GM18868 (cell line): ENCODE measurements around the gene NTMT1.

Source experiments
- ATAC-seq: cut with Tn5 transposase; IDR thresholded peaks from one replicate; pipeline ENCODE4 v1.9.1; 2021; ENCODE audit warnings: mild to moderate bottlenecking, moderate library complexity; ENCODE audit not compliant: unreplicated experiment

Gene NTMT1

GRCh38 chr9:129673602-129674001, 47.6 kb downstream of the NTMT1 start:
- ATAC-seq = no peak

DNA sequence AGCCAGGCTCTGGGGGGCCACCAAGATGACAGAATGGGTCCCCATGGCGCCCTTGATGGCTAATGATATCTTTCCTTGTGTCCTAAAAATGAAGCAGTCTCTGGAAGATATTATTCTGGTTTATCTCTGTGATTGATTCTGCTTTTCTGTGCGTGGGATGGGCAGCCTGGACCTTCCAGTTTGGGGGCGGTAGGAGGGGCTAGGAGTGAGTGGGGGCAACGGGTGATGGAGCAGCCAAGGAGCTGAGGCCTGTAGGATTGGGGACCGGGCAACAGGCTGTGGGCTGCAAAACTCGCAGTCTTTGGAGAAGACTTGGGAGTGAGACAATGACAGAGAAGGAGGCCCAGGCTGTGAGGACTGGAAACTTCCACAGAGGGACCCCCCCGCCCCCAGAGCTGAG, 48.3 kb downstream of the NTMT1 start:
- ATAC-seq = no peak

DNA sequence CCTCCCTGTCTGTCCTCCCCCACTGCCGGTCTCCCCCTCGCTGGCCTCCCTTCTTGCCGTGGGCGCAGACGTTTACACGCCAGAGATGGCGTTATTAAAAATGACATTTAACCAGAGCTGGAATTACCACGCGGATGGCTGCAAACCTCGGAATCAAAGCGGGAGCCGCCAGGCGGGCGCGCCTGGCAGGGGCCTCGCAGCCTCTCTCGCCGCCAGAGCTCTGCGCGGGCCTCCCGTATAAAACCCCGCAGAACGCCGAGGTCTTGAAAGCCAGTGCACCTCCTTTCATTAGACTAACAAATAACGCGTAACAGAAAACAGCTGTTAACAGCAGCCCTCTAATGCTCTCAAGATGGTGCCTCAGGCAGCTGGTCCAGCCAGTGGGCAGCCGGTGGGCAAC, 49.7 kb downstream of the NTMT1 start:
- ATAC-seq = no peak

DNA sequence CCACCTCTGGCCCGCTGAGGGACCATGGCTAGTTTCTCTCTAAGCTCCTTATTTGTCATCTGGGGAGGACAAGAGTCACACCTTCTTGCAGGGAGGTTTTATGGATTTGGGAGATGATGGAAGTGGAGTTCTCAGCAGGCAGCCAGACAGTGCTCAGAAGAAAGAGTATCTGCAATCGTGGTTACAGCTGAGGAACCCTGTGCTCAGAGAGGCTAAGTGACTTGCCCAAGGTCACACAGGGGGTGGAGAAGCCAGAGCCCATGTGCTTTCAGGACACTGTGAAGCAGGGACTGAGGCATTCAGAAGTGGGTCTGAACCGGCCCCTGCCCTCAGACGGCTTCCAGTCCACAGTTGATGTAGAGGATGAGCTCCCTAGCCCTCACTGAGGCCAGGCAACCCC, 50.3 kb downstream of the NTMT1 start:
- ATAC-seq = no peak

DNA sequence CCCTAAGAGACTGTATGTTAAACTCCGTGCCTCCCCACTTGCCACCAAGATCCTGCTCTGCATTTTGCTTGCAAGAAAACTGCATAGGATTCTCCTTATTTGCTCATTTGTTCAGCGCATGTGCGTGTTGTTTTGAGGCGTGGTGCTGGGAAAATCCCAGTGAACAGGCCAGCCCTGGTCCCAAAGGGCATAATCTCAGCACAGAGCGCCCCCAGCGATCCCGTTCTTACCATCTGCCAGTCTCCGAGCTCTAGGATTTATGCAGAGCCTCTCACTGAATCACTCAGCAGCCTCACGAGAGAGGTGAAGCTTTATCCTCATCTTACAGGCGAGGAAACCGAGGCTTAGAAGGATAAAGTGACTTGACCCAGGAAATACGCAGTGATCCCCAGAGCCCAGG, 51.0 kb downstream of the NTMT1 start:
- no peak for ATAC-seq

GRCh38 chr9:129677456-129677855, 51.5 kb downstream of the NTMT1 start:
- ATAC-seq = no peak

- no peak for ATAC-seq
Observed at GRCh38 chr9:129678844-129679243, 52.9 kb downstream of the NTMT1 start.

GRCh38 chr9:129679537-129679936, 53.6 kb downstream of the NTMT1 start:
- no peak for ATAC-seq

- ATAC-seq = no peak
Observed at GRCh38 chr9:129681924-129682323, 56.0 kb downstream of the NTMT1 start.

DNA sequence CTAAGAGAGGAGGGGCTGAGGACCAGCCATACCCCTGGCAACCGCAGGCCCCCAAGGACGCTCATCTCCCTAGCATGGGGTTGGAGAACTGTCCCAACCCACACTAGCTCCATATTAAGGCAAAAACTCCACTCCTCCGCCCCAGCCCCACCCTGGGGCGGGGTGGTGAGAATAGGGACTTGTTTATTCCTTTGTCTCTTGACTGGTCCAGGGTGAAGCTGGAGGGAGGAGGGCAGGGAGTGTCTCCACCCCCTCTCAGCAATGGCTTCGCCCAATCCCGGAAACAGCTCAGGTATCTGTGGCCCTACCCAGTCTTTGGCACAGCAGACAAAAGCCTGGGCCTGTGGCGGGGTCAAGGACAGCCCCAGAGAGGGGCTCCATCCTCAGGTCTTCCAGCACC, 56.4 kb downstream of the NTMT1 start:
- no peak for ATAC-seq

GRCh38 chr9:129685220-129685932, 59.4 kb downstream of the NTMT1 start:
- ATAC-seq = no peak
